Trophoblast cell (in vitro differentiated cells and primary cell): ENCODE data around the gene KIFC3.
A peak's percentile ranks its signal among the peaks of the same experiment; 100 is the strongest.
"Not testable (repeated sequence)": the region's sequence is repeated elsewhere in the genome, so short reads cannot be mapped to it uniquely, and the experiment has no call there.

Source experiments
- DNase-seq, 2 donors: peaks; one replicate each; pipeline ENCODE4 v3.0.0-alpha.2; 2016
- H2AFZ ChIP-seq: 2 replicates; pipeline ENCODE4 v1.6.1; 2013; ENCODE audit warnings: low read length, moderate library complexity, mild to moderate bottlenecking; ENCODE audit not compliant: insufficient read depth, poor library complexity
- H2AK5ac ChIP-seq: 2 replicates; pipeline ENCODE4 v1.6.1; 2013; ENCODE audit warnings: mild to moderate bottlenecking, low read length
- H2BK120ac ChIP-seq: 2 replicates; pipeline ENCODE4 v1.6.1; 2013; ENCODE audit warnings: low read length, mild to moderate bottlenecking, moderate library complexity; ENCODE audit not compliant: insufficient read depth, poor library complexity
- H2BK12ac ChIP-seq: 2 replicates; pipeline ENCODE4 v1.6.1; 2013; ENCODE audit warnings: mild to moderate bottlenecking, low read length, moderate library complexity
- H2BK5ac ChIP-seq: 2 replicates; pipeline ENCODE4 v1.6.1; 2013; ENCODE audit warnings: low read length, low read depth, moderate library complexity, mild to moderate bottlenecking; ENCODE audit not compliant: poor library complexity
- H3K14ac ChIP-seq: 2 replicates; pipeline ENCODE4 v1.6.1; 2013; ENCODE audit warnings: mild to moderate bottlenecking, low read length
- H3K18ac ChIP-seq: 2 replicates; pipeline ENCODE4 v1.6.1; 2013; ENCODE audit warnings: mild to moderate bottlenecking, low read length
- H3K23ac ChIP-seq: 2 replicates; pipeline ENCODE4 v1.6.1; 2013; ENCODE audit warnings: low read length
- H3K27ac ChIP-seq: 2 replicates; pipeline ENCODE4 v1.5.1; 2013; ENCODE audit warnings: low read depth, mild to moderate bottlenecking, inconsistent platforms, low read length, moderate library complexity
- H3K27me3 ChIP-seq: 2 replicates; pipeline ENCODE4 v1.6.1; 2013; ENCODE audit warnings: inconsistent platforms, mild to moderate bottlenecking, low read length, moderate library complexity; ENCODE audit not compliant: insufficient read depth
- H3K36me3 ChIP-seq, 2 experiments: 1 replicate in 1 of 2; 2 replicates in 1 of 2; pipeline ENCODE4 v1.6.1; 2013; ENCODE audit warnings: low read length in 2 of 2, mild to moderate bottlenecking in 2 of 2, moderate library complexity in 1 of 2; ENCODE audit not compliant: insufficient read depth in 2 of 2, control insufficient read depth in 1 of 2
- H3K4ac ChIP-seq: 2 replicates; pipeline ENCODE4 v1.6.1; 2013; ENCODE audit warnings: low read depth, mild to moderate bottlenecking, low read length, moderate library complexity
- H3K4me1 ChIP-seq, 2 experiments: 1 replicate in 1 of 2; 2 replicates in 1 of 2; pipeline ENCODE4 v1.6.1; 2013; ENCODE audit warnings: low read length in 2 of 2, mild to moderate bottlenecking in 2 of 2, moderate library complexity in 1 of 2; ENCODE audit not compliant: insufficient read depth in 2 of 2, control insufficient read depth in 1 of 2
- H3K4me2 ChIP-seq: 2 replicates; pipeline ENCODE4 v1.6.1; 2013; ENCODE audit warnings: inconsistent platforms, mild to moderate bottlenecking, low read length, moderate library complexity
- H3K4me3 ChIP-seq: 2 replicates; pipeline ENCODE4 v1.5.1; 2013; ENCODE audit warnings: mild to moderate bottlenecking, low read depth, low read length, inconsistent platforms
- H3K79me1 ChIP-seq: one replicate; pipeline ENCODE4 v1.6.1; 2013; ENCODE audit warnings: low read length
- H3K79me2 ChIP-seq: 2 replicates; pipeline ENCODE4 v1.6.1; 2013; ENCODE audit warnings: low read length, mild to moderate bottlenecking; ENCODE audit not compliant: control insufficient read depth, insufficient read depth, poor library complexity
- H3K9ac ChIP-seq: 2 replicates; pipeline ENCODE4 v1.6.1; 2013; ENCODE audit warnings: mild to moderate bottlenecking, low read length
- H3K9me3 ChIP-seq: 2 replicates; pipeline ENCODE4 v1.6.1; 2013; ENCODE audit warnings: low read depth, mild to moderate bottlenecking, control low read depth, inconsistent platforms, low read length; ENCODE audit not compliant: insufficient read depth
- H4K12ac ChIP-seq: 2 replicates; pipeline ENCODE4 v1.6.1; 2013; ENCODE audit warnings: low read depth, mild to moderate bottlenecking, low read length, moderate library complexity
- H4K8ac ChIP-seq: 2 replicates; pipeline ENCODE4 v1.6.1; 2013; ENCODE audit warnings: low read depth, mild to moderate bottlenecking, low read length, moderate library complexity
- H4K91ac ChIP-seq: one replicate; pipeline ENCODE4 v1.6.1; 2013; ENCODE audit warnings: low read depth, mild to moderate bottlenecking, low read length, moderate library complexity
- WGBS: extraction: QIAGEN DNeasy Blood & Tissue Kit; methylation state at CpG from one replicate; pipeline ENCODE4 v1.1.7; 2013; ENCODE audit warnings: missing lambda C conversion rate; ENCODE audit not compliant: insufficient read length, insufficient coverage; ENCODE audit errors: extremely low coverage; 5-methylcytosine and 5-hydroxymethylcytosine counted together

Gene KIFC3

GRCh38 chr16:57747091-57747490 is 55.2 kb downstream of the KIFC3 start:
- peaks cover 11 to 12% of the 10 kb centered on the region in 2 experiments for H3K4me1 ChIP-seq
- H3K9ac ChIP-seq: no peak overlapping the region
- H4K12ac ChIP-seq: no peak overlapping the region
- H2AK5ac ChIP-seq: no peak overlapping the region
- H3K14ac ChIP-seq: no peak overlapping the region
- no peak overlapping the region for H3K23ac ChIP-seq
- H3K79me1 ChIP-seq: peaks cover 2% of the 10 kb centered on the region
- H4K91ac ChIP-seq: no peak overlapping the region
- H3K27ac ChIP-seq: no peak overlapping the region
- H3K4me2 ChIP-seq: no peak overlapping the region
- no peak overlapping the region for H3K18ac ChIP-seq
- WGBS: no CpG with 5 or more reads among the region's 7 CpGs
- no peak overlapping the region for H2BK120ac ChIP-seq
- no peak overlapping the region for H2BK5ac ChIP-seq
- H3K79me2 ChIP-seq: no peaks in the 10 kb centered on the region
- H3K4me3 ChIP-seq: no peak overlapping the region
- no peak overlapping the region for H2BK12ac ChIP-seq
- H3K27me3 ChIP-seq: no peaks in the 10 kb centered on the region
- peaks cover 0 to 9% of the 10 kb centered on the region in 2 experiments for H3K36me3 ChIP-seq
- no peak overlapping the region for H4K8ac ChIP-seq
- no peak overlapping the region for H2AFZ ChIP-seq
- H3K4ac ChIP-seq: no peak overlapping the region
- peaks cover 5% of the 10 kb centered on the region for H3K9me3 ChIP-seq
- no peak for DNase-seq

- not testable (repeated sequence) for H3K36me3 ChIP-seq, H2AK5ac ChIP-seq, H4K12ac ChIP-seq, H3K27ac ChIP-seq, H3K4ac ChIP-seq, H2BK120ac ChIP-seq, H3K9ac ChIP-seq, H3K9me3 ChIP-seq, H3K4me2 ChIP-seq, H3K79me2 ChIP-seq, H3K4me3 ChIP-seq, H3K27me3 ChIP-seq, H2BK5ac ChIP-seq, H3K18ac ChIP-seq, H4K8ac ChIP-seq, DNase-seq, H2BK12ac ChIP-seq, H4K91ac ChIP-seq, H3K23ac ChIP-seq, H3K79me1 ChIP-seq, H3K14ac ChIP-seq, H2AFZ ChIP-seq
- no CpG with 5 or more reads among the region's 7 CpGs for WGBS
- peaks cover 11 to 12% of the 10 kb centered on the region in 2 experiments for H3K4me1 ChIP-seq
Observed at GRCh38 chr16:57746316-57746715, 56.0 kb downstream of the KIFC3 start.

- peaks cover 11 to 12% of the 10 kb centered on the region in 2 experiments for H3K4me1 ChIP-seq
Observed at GRCh38 chr16:57745768-57746167, 56.5 kb downstream of the KIFC3 start.

GRCh38 chr16:57744642-57744903 is 57.7 kb downstream of the KIFC3 start:
- Histone ChIP-seq H3K9me3 (peaks cover 5% of the 10 kb centered on the region), H4K12ac (no peak overlapping the region), H3K4me3 (peak overlapping the region; percentile 8), H3K36me3 (peaks cover 0 to 2% of the 10 kb centered on the region in 2 experiments), H3K79me2 (no peaks in the 10 kb centered on the region), H3K9ac (no peak overlapping the region), H3K14ac (no peak overlapping the region), H3K23ac (no peak overlapping the region), H2BK5ac (no peak overlapping the region), H3K4me2 (no peak overlapping the region), H4K8ac (no peak overlapping the region), H2BK120ac (no peak overlapping the region), H2BK12ac (no peak overlapping the region), H3K4me1 (peaks cover 11 to 12% of the 10 kb centered on the region in 2 experiments), H4K91ac (no peak overlapping the region), H2AFZ (no peak overlapping the region), H3K18ac (no peak overlapping the region), H3K27me3 (no peaks in the 10 kb centered on the region), H2AK5ac (no peak overlapping the region), H3K79me1 (peaks cover 2% of the 10 kb centered on the region), H3K4ac (no peak overlapping the region), H3K27ac (no peak overlapping the region)
- WGBS: no CpG with 5 or more reads among the region's 7 CpGs
- no peak for DNase-seq

More at GRCh38 chr16:57745768-57746167, 56.5 kb downstream of the KIFC3 start:
- H3K4me2 ChIP-seq: no peak overlapping the region
- H2BK120ac ChIP-seq: no peak overlapping the region
- H3K4me3 ChIP-seq: no peak overlapping the region
- no peak overlapping the region for H3K14ac ChIP-seq
- no peak overlapping the region for H4K91ac ChIP-seq
- no peak overlapping the region for H2BK5ac ChIP-seq
- no peak overlapping the region for H4K12ac ChIP-seq
- no peak overlapping the region for H3K9ac ChIP-seq
- H3K36me3 ChIP-seq: peaks cover 0 to 2% of the 10 kb centered on the region in 2 experiments
- no peak overlapping the region for H2BK12ac ChIP-seq
- H3K79me1 ChIP-seq: peaks cover 2% of the 10 kb centered on the region
- no peak overlapping the region for H2AFZ ChIP-seq
- WGBS: no CpG with 5 or more reads among the region's 3 CpGs
- H3K4ac ChIP-seq: no peak overlapping the region
- no peak overlapping the region for H3K23ac ChIP-seq
- H3K79me2 ChIP-seq: no peaks in the 10 kb centered on the region
- H3K27me3 ChIP-seq: no peaks in the 10 kb centered on the region
- H3K18ac ChIP-seq: no peak overlapping the region
- no peak overlapping the region for H2AK5ac ChIP-seq
- no peak for DNase-seq
- no peak overlapping the region for H3K27ac ChIP-seq
- H4K8ac ChIP-seq: no peak overlapping the region
- H3K9me3 ChIP-seq: peaks cover 5% of the 10 kb centered on the region
